Right atrium auricular region (tissue), 2 donors: ENCODE measurements around the gene APLF. TPM values are rescaled to one million over a fixed set of nuclear protein-coding genes. Genes with fewer than 3 reads are reported as not detected.
"Not testable (repeated sequence)": the region's sequence is repeated elsewhere in the genome, so short reads cannot be mapped to it uniquely, and the experiment has no call there.

Experiments
- DNase-seq: peaks from one replicate; pipeline ENCODE4 v3.0.0-alpha.2; 2019; ENCODE audit warnings: low spot score
- H3K27ac ChIP-seq, 2 donors: fragments of 200-600 bp; sonication (generic); 1 replicate in 1 of 2; 2 replicates in 1 of 2; pipeline ENCODE4 v1.5.1; 2016 to 2019
- H3K27me3 ChIP-seq, 2 donors: fragments of 200-600 bp; sonication (generic); one replicate each; pipeline versions ENCODE4 v1.5.1 to v1.6.0; 2017 to 2019
- H3K36me3 ChIP-seq: fragments of 200-600 bp; sonication (generic); one replicate; pipeline ENCODE4 v1.5.1; 2016
- H3K4me1 ChIP-seq, 2 donors: fragments of 200-600 bp; sonication (generic); one replicate each; pipeline versions ENCODE4 v1.5.1 to v1.6.0; 2017 to 2019
- H3K4me3 ChIP-seq, 2 donors: fragments of 200-600 bp; sonication (generic); 1 replicate in 1 of 2; 2 replicates in 1 of 2; pipeline ENCODE4 v1.5.1; 2017 to 2019; ENCODE audit warnings: mild to moderate bottlenecking in 1 of 2, moderate library complexity in 1 of 2
- H3K9me3 ChIP-seq, 2 donors: fragments of 200-600 bp; sonication (generic); one replicate each; pipeline ENCODE4 v1.5.1; 2019
- CTCF ChIP-seq, 2 donors: fragments of 200-600 bp; sonication (generic); IDR thresholded peaks; one replicate each; pipeline ENCODE4 v1.5.1; 2019; ENCODE audit warnings: antibody characterized with exemption in 2 of 2
- total RNA-seq, 2 donors: library from RNA; depleted of rRNA; stranded (reverse); fragments of >200 nt; gene quantifications; one replicate each; pipeline ENCODE4 v1.1.0, GENCODE V29; 2016

Gene APLF
- total RNA-seq, 2 donors from 2014 or later, result 4.2 to 8.2 TPM

GRCh38 chr2:68435615-68436014 is 31.8 kb upstream of the APLF start:
- no peaks in the 10 kb centered on the region for H3K27me3 ChIP-seq
- DNase-seq, result no peak
- no peaks in the 10 kb centered on the region for H3K9me3 ChIP-seq
- H3K4me1 ChIP-seq, result peaks cover 0 to 20% of the 10 kb centered on the region in 2 donors
- TF ChIP-seq CTCF (IDR thresholded peaks at IDR 0.05), result no peak
- no peaks in the 10 kb centered on the region for H3K36me3 ChIP-seq
- H3K27ac ChIP-seq, result peak overlapping the region; percentile 42 to 74
- no peak overlapping the region for H3K4me3 ChIP-seq

- no peak for DNase-seq
- H3K36me3 ChIP-seq, result no peaks in the 10 kb centered on the region
- H3K4me3 ChIP-seq, result no peak overlapping the region
- TF ChIP-seq CTCF (IDR thresholded peaks at IDR 0.05), result no peak
- H3K9me3 ChIP-seq, result no peaks in the 10 kb centered on the region
- peak overlapping the region; percentile 42 to 74 for H3K27ac ChIP-seq
- peaks cover 0 to 26% of the 10 kb centered on the region in 2 donors for H3K4me1 ChIP-seq
- H3K27me3 ChIP-seq, result no peaks in the 10 kb centered on the region
Observed at GRCh38 chr2:68436270-68436669, 31.1 kb upstream of the APLF start.

GRCh38 chr2:68438455-68439303 is 28.7 kb upstream of the APLF start:
- DNase-seq, result no peak
- H3K4me1 ChIP-seq, result peaks cover 0 to 33% of the 10 kb centered on the region in 2 donors
- H3K36me3 ChIP-seq, result no peaks in the 10 kb centered on the region
- H3K4me3 ChIP-seq, result no peak overlapping the region
- no peak overlapping the region for H3K27ac ChIP-seq
- no peaks in the 10 kb centered on the region for H3K9me3 ChIP-seq
- H3K27me3 ChIP-seq, result no peaks in the 10 kb centered on the region
- TF ChIP-seq CTCF (IDR thresholded peaks at IDR 0.05), result no peak

GRCh38 chr2:68441179-68441993 is 26.0 kb upstream of the APLF start:
- H3K36me3 ChIP-seq, result no peaks in the 10 kb centered on the region
- DNase-seq, result peak; percentile 91
- peak; percentile 83 to 94 for TF ChIP-seq CTCF (IDR thresholded peaks at IDR 0.05)
- no peaks in the 10 kb centered on the region for H3K9me3 ChIP-seq
- H3K4me1 ChIP-seq, result peaks cover 0 to 26% of the 10 kb centered on the region in 2 donors
- no peak overlapping the region for H3K4me3 ChIP-seq
- H3K27ac ChIP-seq, result peak overlapping the region; percentile 20 to 67
- no peaks in the 10 kb centered on the region for H3K27me3 ChIP-seq

GRCh38 chr2:68441994-68442322 is 25.4 kb upstream of the APLF start:
- Histone ChIP-seq H3K4me3 (no peak overlapping the region), H3K36me3 (no peaks in the 10 kb centered on the region), H3K4me1 (peaks cover 0 to 20% of the 10 kb centered on the region in 2 donors), H3K9me3 (no peaks in the 10 kb centered on the region), H3K27ac (no peak overlapping the region), H3K27me3 (no peaks in the 10 kb centered on the region)
- DNase-seq, result no peak
- peak in 1 of 2 donors; percentile 24 for TF ChIP-seq CTCF (IDR thresholded peaks at IDR 0.05)

GRCh38 chr2:68446425-68446824 is 21.0 kb upstream of the APLF start:
- DNase-seq, H3K9me3 ChIP-seq, H3K36me3 ChIP-seq, H3K27ac ChIP-seq, H3K4me1 ChIP-seq, H3K4me3 ChIP-seq, H3K27me3 ChIP-seq: not testable (repeated sequence)
